ENCODE measurements around the gene POLR2F. TPM values are rescaled to one million over a fixed set of nuclear protein-coding genes. Genes with fewer than 3 reads are reported as not detected.

Gene POLR2F
- 10 to 100 TPM; 21.4 to 27.9 TPM for total RNA-seq
- 100 to 1,000 TPM in 1 of 2 donors, 10 to 100 TPM in 1; 84.7 to 152 TPM for polyA plus RNA-seq

GRCh38 chr22:37953437-37954179 lies at the start of gene POLR2F, which contains the start of gene C22orf23:
Gene POLR2F (plus strand): TSS chr22:37953699. CDS start chr22:37953788, 89 bp downstream.
Gene C22orf23 (minus strand): TSS chr22:37953601. CDS start chr22:37953149, 452 bp downstream.
- H3K9me3 ChIP-seq (ENCODE audit: control insufficient read depth in 4 of 4, low read length in 3 of 4), result no peaks in the 10 kb centered on the region
- H3K27me3 ChIP-seq (ENCODE audit: control insufficient read depth in 4 of 4, insufficient read depth in 4 of 4, low read length in 3 of 4), result no peaks in the 10 kb centered on the region
- peak within 1 kb of the TSS; percentile 68 to 79 for H3K9ac ChIP-seq (ENCODE audit: low read depth in 1 of 2, low read length in 2 of 2)
- peak; percentile 96 for DNase-seq (ENCODE audit: low spot score)
- H3K36me3 ChIP-seq (ENCODE audit: control insufficient read depth in 4 of 4, insufficient read depth in 3 of 4, low read depth in 1 of 4, low read length in 3 of 4), result peaks cover 0 to 18% (median 6%) of the 10 kb centered on the region in 4 donors
- H3K4me1 ChIP-seq (ENCODE audit: control insufficient read depth in 4 of 4, insufficient read depth in 4 of 4, low read length in 3 of 4), result peaks cover 5 to 44% (median 33%) of the 10 kb centered on the region in 4 donors
- peak within 1 kb of the TSS; percentile 72 to 88 (median 78) for H3K4me3 ChIP-seq (ENCODE audit: low read depth in 1 of 3, low read length in 3 of 3)
- under 1% methylated on average over 52 of the region's 52 CpGs for WGBS
- peak within 1 kb of the TSS; percentile 40 to 67 for H3K27ac ChIP-seq (ENCODE audit: low read depth in 1 of 2, low read length in 2 of 2)
- TF ChIP-seq EGR1 (IDR thresholded peaks at IDR 0.05; ENCODE audit: low read depth in 2 of 2) (no peak), HNF4A (conservative IDR thresholded peaks at IDR 0.05) (no peak), ATF3 (IDR thresholded peaks at IDR 0.05) (no peak), RAD21 (IDR thresholded peaks at IDR 0.05) (no peak), HNF4G (IDR thresholded peaks at IDR 0.05) (no peak), GABPA (IDR thresholded peaks at IDR 0.05 in 1 of 2, conservative IDR thresholded peaks at IDR 0.05 in 1 of 2) (peak in 1 of 2 donors; percentile 89), FOXA1 (IDR thresholded peaks at IDR 0.05) (no peak), MAX (IDR thresholded peaks at IDR 0.05) (no peak), REST (IDR thresholded peaks at IDR 0.05) (no peak), YY1 (IDR thresholded peaks at IDR 0.05) (peak; percentile 18), CTCF (IDR thresholded peaks at IDR 0.05; ENCODE audit: low read depth, low read length, missing input control) (no peak), RXRA (IDR thresholded peaks at IDR 0.05) (peak in 1 of 2 donors; percentile 3), FOXA2 (IDR thresholded peaks at IDR 0.05) (no peak), ZBTB33 (IDR thresholded peaks at IDR 0.05) (no peak), TAF1 (conservative IDR thresholded peaks at IDR 0.05) (no peak), NR2F2 (IDR thresholded peaks at IDR 0.05) (no peak), JUND (IDR thresholded peaks at IDR 0.05) (no peak), SP1 (IDR thresholded peaks at IDR 0.05) (no peak)
